ENCODE data around the gene RPH3AL.

DNA sequence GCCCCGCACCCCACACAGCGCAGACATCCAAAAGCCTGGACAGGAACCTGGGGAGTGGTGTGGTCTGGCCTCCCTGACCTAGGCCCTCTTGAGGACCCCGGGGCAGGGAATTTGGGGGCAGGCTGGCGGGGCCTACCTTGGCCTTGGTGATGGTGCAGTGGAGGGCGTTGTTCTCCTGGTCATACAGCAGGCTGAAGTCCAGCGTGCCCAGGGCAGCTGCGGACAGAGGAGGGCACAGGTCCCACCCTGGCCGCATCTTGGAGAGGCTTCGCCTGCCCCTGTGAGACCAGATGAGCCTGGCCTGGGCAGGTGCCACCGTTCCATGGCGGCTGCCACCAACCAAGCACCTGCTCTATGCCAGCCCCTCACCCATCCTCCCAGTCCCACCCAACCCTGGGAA, 180.2 kb downstream of the RPH3AL start:
- TF ChIP-seq CTCF (IDR thresholded peaks at IDR 0.05) (no peak), POLR2A (IDR thresholded peaks at IDR 0.05) (no peak)
